ENCODE results near the gene SNCB.

Gene SNCB

DNA sequence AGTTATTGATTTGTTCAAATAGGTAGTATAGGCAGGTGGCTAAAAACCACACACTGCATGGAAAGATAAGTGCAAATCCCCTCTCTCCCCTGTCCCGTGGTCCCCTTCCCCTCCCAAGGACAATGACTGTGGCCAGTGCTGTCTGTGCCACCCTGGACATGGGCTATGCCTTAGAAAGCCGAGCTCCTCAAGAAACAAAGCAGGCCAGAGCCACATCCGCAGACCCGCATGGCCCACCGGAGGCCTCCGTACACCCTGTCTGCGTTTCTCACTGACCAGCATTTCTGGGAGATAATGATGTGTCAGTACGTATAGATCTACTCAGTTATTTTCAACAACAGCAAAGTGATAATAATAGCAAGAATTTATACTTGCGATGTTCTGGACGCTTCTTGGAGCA is 33.2 kb upstream of the SNCB start:
- Histone ChIP-seq H3K36me3 (ENCODE audit: insufficient read depth, low read length) (no peaks in the 10 kb centered on the region), H3K27ac (no peak overlapping the region), H3K9me3 (ENCODE audit: low read depth, low read length) (no peaks in the 10 kb centered on the region), H3K9ac (ENCODE audit: insufficient read length) (no peak overlapping the region), H3K4me3 (no peak overlapping the region)
- no peak for DNase-seq (ENCODE audit: low read depth, low spot score)
- TF ChIP-seq FOXP2 (optimal IDR thresholded peaks at IDR 0.05; ENCODE audit: control extremely low read depth, extremely low read length, insufficient read depth) (no peak), EZH2 (IDR thresholded peaks at IDR 0.05) (no peak), POLR2AphosphoS5 (IDR thresholded peaks at IDR 0.05; ENCODE audit: borderline replicate concordance, low read depth, low read length) (no peak)

- Histone ChIP-seq H3K9me3 (ENCODE audit: low read depth, low read length) (no peaks in the 10 kb centered on the region), H3K36me3 (ENCODE audit: insufficient read depth, low read length) (no peaks in the 10 kb centered on the region), H3K9ac (ENCODE audit: insufficient read length) (no peak overlapping the region), H3K4me3 (no peak overlapping the region), H3K27ac (no peak overlapping the region)
- DNase-seq (ENCODE audit: low read depth, low spot score): no peak
- no peak for TF ChIP-seq FOXP2 (optimal IDR thresholded peaks at IDR 0.05; ENCODE audit: control extremely low read depth, extremely low read length, insufficient read depth)
- no peak for TF ChIP-seq POLR2AphosphoS5 (IDR thresholded peaks at IDR 0.05; ENCODE audit: borderline replicate concordance, low read depth, low read length)
- no peak for TF ChIP-seq EZH2 (IDR thresholded peaks at IDR 0.05)
Measured at GRCh38 chr5:176662371-176663333, 32.3 kb upstream of the SNCB start.

DNA sequence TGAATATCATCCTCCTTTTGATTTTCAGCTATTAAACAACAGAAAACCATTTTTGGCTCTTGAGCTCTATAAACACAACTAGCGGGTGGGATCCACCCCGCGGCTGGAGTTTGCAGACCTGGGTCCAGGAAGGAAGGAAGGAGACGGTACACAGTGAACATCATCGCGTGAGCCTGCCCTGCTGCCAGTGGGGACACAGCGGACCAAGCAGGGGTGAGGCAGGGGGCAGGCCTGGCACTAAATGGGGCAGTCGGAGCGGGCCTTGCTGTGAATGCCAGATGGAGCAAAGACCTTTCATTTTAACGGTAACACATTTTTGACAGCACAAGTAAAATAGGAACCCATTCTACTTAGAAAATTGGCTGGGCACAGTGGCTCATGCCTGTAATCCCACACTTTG is 31.3 kb upstream of the SNCB start:
- no peak for TF ChIP-seq EZH2 (IDR thresholded peaks at IDR 0.05)
- DNase-seq (ENCODE audit: low read depth, low spot score): no peak

DNA sequence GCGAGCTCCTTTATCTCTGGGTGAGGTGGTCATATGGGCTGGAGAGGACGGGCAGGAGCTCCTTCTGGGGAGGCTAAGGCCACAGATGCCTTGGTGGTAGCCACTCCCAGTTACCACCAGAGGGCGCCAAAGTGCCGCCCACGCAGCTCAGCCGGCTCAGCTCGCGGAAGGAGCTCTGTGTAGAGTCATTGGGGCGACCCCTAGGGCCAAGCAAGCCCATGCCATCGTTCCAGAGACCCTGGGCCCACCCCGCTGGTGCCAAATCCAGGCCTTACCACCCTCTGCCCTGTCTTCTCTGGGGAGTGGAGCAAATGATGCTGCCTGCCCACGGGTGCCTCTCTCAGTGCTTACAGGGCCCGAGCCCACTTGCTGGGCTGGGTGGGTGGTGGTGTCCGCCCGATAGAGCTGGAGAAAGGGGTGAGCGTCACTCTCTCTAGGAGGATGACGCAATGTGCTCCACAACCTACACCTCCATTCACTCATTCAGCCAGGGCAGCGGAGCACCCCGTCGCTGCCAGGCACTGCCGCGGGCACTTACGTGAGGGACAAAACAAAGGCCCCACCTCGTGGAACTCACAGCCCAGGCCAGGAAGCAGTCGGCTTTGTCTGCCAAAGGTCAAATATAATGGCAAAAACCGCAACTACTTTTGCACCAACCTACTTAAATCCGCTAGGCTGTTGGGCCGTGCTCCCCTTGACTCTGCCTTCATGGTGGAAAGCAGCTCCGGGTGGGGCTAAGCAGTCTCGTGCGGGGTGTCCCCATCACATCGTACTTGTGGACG is 30.7 kb upstream of the SNCB start:
- TF ChIP-seq EZH2 (IDR thresholded peaks at IDR 0.05): no peak
- Histone ChIP-seq H3K36me3 (ENCODE audit: insufficient read depth, low read length) (no peaks in the 10 kb centered on the region), H3K4me3 (no peak overlapping the region), H3K27ac (no peak overlapping the region), H3K9me3 (ENCODE audit: low read depth, low read length) (no peaks in the 10 kb centered on the region), H3K9ac (ENCODE audit: insufficient read length) (no peak overlapping the region)
- no peak for DNase-seq (ENCODE audit: low read depth, low spot score)

More for the DNA sequence above, 31.3 kb upstream of the SNCB start:
- H3K4me3 ChIP-seq: no peak overlapping the region
- no peaks in the 10 kb centered on the region for H3K36me3 ChIP-seq (ENCODE audit: insufficient read depth, low read length)
- H3K9ac ChIP-seq (ENCODE audit: insufficient read length): no peak overlapping the region
- H3K27ac ChIP-seq: no peak overlapping the region
- H3K9me3 ChIP-seq (ENCODE audit: low read depth, low read length): no peaks in the 10 kb centered on the region

- H3K9ac ChIP-seq (ENCODE audit: insufficient read length): no peak overlapping the region
- no peaks in the 10 kb centered on the region for H3K9me3 ChIP-seq (ENCODE audit: low read depth, low read length)
- no peaks in the 10 kb centered on the region for H3K36me3 ChIP-seq (ENCODE audit: insufficient read depth, low read length)
- no peak for DNase-seq (ENCODE audit: low read depth, low spot score)
- no peak overlapping the region for H3K4me3 ChIP-seq
- no peak overlapping the region for H3K27ac ChIP-seq
- TF ChIP-seq FOXP2 (optimal IDR thresholded peaks at IDR 0.05; ENCODE audit: control extremely low read depth, extremely low read length, insufficient read depth): no peak
- TF ChIP-seq EZH2 (IDR thresholded peaks at IDR 0.05): no peak
- no peak for TF ChIP-seq POLR2AphosphoS5 (IDR thresholded peaks at IDR 0.05; ENCODE audit: borderline replicate concordance, low read depth, low read length)
Measured at GRCh38 chr5:176660530-176660859, 30.2 kb upstream of the SNCB start.

DNA sequence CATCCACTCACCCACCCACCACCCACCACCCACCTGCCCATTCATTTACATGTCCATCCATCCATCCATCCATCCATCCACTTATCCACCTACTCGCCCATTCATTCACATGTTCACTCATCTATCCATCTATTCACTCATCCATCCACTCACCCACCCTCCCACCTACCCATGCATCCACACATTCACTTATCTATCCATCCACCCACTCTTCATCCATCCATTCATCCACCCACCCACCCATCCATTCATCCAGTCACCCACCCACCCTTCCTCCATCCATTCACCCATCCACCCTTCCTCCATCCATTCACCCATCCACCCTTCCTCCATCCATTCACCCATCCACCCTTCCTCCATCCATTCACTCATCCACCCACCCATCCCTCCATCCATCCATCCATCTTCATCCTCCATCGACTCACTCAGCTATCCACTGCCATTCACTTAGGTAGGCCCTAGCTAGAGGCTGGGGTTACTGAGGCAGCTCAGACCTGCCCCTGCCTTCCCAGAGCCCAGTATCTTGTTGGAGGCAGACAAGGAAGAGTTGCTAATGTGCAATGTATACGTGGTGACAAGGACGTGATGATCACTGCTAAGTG is 29.6 kb upstream of the SNCB start:
- Histone ChIP-seq H3K36me3 (ENCODE audit: insufficient read depth, low read length) (no peaks in the 10 kb centered on the region), H3K27ac (no peak overlapping the region), H3K9ac (ENCODE audit: insufficient read length) (no peak overlapping the region), H3K9me3 (ENCODE audit: low read depth, low read length) (no peaks in the 10 kb centered on the region), H3K4me3 (no peak overlapping the region)
- TF ChIP-seq POLR2AphosphoS5 (IDR thresholded peaks at IDR 0.05; ENCODE audit: borderline replicate concordance, low read depth, low read length) (no peak), EZH2 (IDR thresholded peaks at IDR 0.05) (no peak), FOXP2 (optimal IDR thresholded peaks at IDR 0.05; ENCODE audit: control extremely low read depth, extremely low read length, insufficient read depth) (no peak)
- DNase-seq (ENCODE audit: low read depth, low spot score): no peak

DNA sequence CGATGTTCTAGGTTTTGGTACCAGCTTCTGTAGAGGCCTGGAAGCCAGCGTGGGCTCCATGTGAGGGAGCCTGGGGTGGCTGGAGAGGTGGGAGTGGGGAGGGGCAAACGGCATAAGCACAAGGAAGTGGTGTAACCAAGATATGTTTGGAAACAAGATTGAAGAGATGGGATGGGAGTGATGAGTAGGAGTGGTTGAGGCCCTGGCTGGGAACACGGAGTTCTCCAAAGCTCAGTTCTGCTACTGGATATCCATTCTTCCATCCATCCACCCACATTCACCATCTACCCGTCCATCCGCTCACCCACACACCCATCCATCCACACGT is 29.1 kb upstream of the SNCB start:
- Histone ChIP-seq H3K36me3 (ENCODE audit: insufficient read depth, low read length) (no peaks in the 10 kb centered on the region), H3K9me3 (ENCODE audit: low read depth, low read length) (no peaks in the 10 kb centered on the region), H3K4me3 (no peak overlapping the region), H3K27ac (no peak overlapping the region), H3K9ac (ENCODE audit: insufficient read length) (no peak overlapping the region)
- TF ChIP-seq POLR2AphosphoS5 (IDR thresholded peaks at IDR 0.05; ENCODE audit: borderline replicate concordance, low read depth, low read length) (no peak), EZH2 (IDR thresholded peaks at IDR 0.05) (no peak), FOXP2 (optimal IDR thresholded peaks at IDR 0.05; ENCODE audit: control extremely low read depth, extremely low read length, insufficient read depth) (no peak)
- no peak for DNase-seq (ENCODE audit: low read depth, low spot score)

DNA sequence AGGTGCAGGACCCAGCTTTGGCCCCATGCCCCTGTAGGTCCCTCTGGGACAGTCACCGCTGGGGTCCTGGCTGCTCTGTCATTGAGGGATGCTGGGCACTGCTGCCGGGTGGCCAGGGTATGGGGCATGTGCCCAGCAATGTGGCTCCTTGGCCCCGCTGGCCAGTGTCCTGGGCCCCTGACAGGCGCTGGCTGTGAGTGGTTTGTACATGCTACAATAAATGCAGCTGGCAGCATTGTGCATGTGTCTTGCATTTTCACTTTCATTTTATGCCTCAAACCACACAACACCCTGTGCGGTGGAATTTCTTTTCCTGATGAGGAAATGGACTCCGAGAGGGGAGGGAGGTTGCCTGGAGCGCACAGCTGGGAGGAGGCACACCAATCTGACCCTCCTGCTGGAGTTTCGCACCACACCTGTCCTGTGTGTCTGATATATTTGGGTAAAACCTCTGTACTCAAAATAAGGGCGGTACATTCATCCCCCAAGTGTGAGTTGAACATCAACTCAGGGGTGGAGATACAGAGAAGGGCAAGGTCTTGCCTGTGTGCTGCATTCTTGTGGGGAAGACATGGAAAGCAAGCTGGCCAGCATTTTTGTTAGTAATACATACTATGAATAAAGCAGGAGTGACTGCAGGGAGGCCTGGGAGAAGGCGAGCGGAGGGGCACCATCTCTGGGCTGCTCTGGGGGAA is 28.6 kb upstream of the SNCB start:
- H3K4me3 ChIP-seq: no peak overlapping the region
- H3K36me3 ChIP-seq (ENCODE audit: insufficient read depth, low read length): no peaks in the 10 kb centered on the region
- DNase-seq (ENCODE audit: low read depth, low spot score): no peak
- H3K9me3 ChIP-seq (ENCODE audit: low read depth, low read length): no peaks in the 10 kb centered on the region
- H3K27ac ChIP-seq: no peak overlapping the region
- TF ChIP-seq FOXP2 (optimal IDR thresholded peaks at IDR 0.05; ENCODE audit: control extremely low read depth, extremely low read length, insufficient read depth) (no peak), POLR2AphosphoS5 (IDR thresholded peaks at IDR 0.05; ENCODE audit: borderline replicate concordance, low read depth, low read length) (no peak), EZH2 (IDR thresholded peaks at IDR 0.05) (no peak)
- H3K9ac ChIP-seq (ENCODE audit: insufficient read length): no peak overlapping the region

Measured in SK-N-MC (cell line).